LNCAP (cell line): ENCODE data around the gene GNPAT.

Experiments used
- TF ChIP-seq, protein P1 (sequence below): fragments of 450-650 bp; IDR thresholded peaks from 2 replicates; pipeline ENCODE4 v1.5.1; 2017; ENCODE audit warnings: mild to moderate bottlenecking

The GNPAT gene

GRCh38 chr1:231199868-231200267 is 41.1 kb upstream of the GNPAT start:
- TF ChIP-seq, protein P1, sequence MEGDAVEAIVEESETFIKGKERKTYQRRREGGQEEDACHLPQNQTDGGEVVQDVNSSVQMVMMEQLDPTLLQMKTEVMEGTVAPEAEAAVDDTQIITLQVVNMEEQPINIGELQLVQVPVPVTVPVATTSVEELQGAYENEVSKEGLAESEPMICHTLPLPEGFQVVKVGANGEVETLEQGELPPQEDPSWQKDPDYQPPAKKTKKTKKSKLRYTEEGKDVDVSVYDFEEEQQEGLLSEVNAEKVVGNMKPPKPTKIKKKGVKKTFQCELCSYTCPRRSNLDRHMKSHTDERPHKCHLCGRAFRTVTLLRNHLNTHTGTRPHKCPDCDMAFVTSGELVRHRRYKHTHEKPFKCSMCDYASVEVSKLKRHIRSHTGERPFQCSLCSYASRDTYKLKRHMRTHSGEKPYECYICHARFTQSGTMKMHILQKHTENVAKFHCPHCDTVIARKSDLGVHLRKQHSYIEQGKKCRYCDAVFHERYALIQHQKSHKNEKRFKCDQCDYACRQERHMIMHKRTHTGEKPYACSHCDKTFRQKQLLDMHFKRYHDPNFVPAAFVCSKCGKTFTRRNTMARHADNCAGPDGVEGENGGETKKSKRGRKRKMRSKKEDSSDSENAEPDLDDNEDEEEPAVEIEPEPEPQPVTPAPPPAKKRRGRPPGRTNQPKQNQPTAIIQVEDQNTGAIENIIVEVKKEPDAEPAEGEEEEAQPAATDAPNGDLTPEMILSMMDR: no peak

- TF ChIP-seq, protein P1: no peak
Measured at GRCh38 chr1:231200388-231201031, 40.5 kb upstream of the GNPAT start.

DNA sequence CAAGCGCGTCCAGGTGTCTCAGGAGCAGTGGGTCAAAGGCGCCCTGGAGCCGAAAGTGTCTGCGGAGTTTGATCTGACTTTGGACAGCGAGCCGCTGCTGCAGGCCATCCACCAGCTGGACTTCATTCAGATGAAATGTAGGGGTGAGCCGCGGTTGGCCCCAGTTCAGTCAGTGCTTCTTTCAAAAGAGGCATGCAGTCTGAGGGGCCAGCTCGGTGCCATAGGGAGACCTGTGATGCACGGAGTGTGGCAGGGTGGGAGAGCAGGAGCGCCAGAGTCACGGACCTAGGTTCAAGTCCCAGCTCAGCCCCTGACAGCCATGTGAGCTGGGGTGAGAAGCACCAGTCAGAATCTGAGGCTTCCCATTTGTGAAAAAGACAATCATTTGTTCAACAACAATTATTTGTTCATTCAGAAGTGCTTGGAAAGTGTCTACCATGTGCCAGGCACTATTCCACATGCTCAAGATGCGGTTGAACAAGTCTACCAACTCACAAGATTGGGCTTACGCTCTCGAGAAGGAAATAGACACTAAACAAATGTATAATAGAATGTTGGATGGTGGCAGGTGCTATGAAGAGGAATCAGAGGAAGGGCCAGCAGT is 39.5 kb upstream of the GNPAT start:
- TF ChIP-seq, protein P1: no peak

- TF ChIP-seq, protein P1: no peak
Measured at GRCh38 chr1:231201979-231202633, 38.9 kb upstream of the GNPAT start.

- TF ChIP-seq, protein P1: no peak
Measured at GRCh38 chr1:231203259-231204057, 37.6 kb upstream of the GNPAT start.

- TF ChIP-seq, protein P1: no peak
Measured at GRCh38 chr1:231206856-231207255, 34.2 kb upstream of the GNPAT start.

DNA sequence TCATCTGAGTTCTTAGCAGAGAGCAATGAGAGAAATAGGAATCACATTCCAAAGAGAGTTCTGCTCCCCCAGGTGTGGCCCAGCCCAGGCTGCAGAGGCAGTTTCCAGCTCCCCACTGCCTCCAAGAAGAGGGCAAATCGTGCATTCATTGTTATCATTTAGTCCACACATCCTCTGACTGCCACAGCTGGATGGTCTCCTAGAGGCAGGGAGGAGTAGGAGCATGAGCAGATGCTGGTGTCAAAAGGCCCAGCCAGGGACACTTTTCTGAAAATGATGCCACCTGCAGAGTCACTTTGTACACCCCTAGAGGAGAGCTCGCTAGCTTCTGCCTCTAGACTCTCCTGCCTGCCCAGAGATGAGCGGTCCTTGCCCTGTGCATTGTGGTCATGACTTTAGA is 33.6 kb upstream of the GNPAT start:
- TF ChIP-seq, protein P1: no peak
